SKM-1 treated with dmso at 0.1 percent for 144 hours (cell line): Measurements from ENCODE around the gene ZNF354B.
"Not testable (repeated sequence)": the region's sequence is repeated elsewhere in the genome, so short reads cannot be mapped to it uniquely, and the experiment has no call there.

Source experiments
- DNase-seq: peaks from one replicate; lab custom pipeline; 2025; ENCODE audit not compliant: unreplicated experiment; lab: John Stamatoyannopoulos, UW

The ZNF354B gene

DNA sequence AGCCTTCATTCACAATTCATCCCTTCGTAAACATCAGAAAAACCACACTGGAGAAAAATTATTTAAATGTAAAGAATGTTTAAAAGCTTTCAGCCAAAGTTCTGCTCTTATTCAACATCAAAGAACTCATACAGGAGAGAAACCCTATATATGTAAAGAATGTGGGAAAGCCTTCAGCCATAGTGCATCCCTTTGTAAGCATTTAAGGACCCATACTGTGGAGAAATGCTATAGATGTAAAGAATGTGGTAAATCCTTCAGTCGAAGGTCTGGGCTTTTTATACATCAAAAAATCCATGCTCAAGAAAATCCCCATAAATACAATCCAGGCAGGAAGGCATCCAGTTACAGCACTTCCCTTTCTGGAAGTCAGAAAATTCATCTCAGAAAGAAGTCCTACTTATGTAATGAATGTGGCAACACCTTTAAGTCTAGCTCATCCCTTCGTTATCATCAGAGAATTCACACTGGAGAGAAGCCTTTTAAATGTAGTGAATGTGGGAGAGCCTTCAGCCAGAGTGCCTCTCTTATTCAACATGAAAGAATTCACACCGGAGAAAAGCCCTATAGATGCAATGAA lies 23.5 kb downstream of the ZNF354B start:
- DNase-seq: not testable (repeated sequence)

DNA sequence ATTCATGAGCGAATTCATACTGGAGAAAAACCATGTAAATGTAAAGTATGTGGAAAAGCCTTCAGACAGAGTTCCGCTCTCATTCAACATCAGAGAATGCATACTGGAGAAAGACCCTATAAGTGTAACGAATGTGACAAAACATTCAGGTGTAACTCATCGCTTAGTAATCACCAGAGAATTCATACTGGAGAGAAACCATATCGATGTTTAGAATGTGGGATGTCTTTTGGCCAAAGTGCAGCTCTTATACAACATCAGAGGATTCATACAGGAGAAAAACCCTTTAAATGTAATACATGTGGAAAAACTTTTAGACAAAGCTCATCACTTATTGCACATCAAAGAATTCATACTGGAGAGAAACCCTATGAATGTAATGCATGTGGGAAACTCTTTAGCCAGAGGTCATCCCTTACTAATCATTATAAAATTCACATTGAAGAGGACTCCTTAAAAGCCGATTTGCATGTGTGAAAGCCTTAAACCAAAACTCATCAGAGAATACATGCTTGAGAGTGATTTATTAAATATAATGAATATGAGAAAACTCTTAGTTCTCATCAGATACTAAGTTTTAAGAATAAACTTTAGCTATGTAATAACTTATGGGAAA lies 24.2 kb downstream of the ZNF354B start:
- no peak for DNase-seq

DNA sequence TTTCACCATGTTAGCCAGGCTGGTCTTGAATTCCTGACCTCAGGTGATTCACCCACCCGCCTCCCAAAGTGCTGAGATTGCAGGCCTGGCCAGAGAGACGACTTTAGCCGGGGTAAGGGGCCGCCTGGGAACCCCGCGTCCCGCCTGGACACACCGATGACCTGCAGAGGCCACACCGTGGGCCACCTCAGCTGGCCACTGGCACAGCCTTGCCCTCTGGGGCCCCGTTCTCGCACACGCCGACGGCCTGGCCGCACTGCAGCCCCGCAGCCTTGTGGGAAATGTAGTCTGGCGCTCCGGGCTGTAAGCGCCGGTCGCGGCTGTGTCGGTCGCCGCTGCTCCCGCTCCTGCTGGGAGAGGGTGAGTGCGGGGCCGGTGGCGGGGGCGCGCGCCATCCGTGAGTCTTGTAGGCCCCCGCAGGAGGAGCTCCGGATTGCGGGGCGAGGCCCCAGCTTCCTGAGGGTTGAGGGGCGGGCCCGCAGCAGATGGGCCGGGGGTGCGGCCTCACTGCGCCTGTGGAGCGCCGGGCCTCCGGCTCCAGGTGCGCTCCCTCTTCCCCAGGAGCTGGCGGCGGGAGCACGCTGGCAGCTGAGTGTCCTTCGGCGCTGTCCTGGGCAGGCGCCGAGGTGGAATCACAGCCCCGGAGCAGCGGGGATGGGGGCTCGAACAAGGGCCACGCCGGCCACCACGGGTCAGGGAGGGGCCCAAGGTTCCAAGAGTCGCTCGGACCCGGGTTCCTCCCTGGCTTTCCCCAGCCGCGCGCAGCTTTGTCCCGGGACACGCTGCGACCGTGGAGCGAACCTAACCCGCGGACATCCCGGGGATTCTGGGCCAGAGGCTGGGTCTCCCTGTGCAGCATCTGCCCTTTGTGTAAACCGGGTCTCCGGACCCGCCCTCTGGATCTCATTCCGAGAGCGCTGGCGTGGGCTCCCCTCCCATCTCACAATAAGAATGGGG lies 36.1 kb downstream of the ZNF354B start, which contains the start of gene ZFP2:
Gene ZFP2 (plus strand): TSS at position 299 of the 957 bp plus-strand sequence. CDS start 35,401 bp downstream, outside the sequence.
- DNase-seq: peak; percentile 27

DNA sequence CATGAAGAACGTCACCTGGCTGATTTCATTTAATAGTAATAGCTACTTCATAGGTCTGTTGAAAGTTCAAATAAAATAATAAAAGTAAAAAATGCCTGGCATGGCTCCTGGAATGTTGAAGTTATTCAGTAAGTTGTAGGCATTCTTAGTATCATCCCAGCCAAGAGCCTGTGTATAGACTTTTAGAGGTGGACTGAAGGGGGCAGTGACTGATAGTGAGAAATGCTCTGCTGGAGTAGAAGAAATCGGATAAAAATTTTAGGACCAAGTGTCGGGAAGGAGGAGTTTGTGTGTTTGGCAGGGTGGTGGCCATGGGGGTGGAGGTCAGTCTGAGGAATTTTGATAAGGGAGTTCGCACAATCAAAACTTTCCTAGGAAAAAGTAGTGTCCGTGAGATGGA lies 39.5 kb downstream of the ZNF354B start:
- no peak for DNase-seq

DNA sequence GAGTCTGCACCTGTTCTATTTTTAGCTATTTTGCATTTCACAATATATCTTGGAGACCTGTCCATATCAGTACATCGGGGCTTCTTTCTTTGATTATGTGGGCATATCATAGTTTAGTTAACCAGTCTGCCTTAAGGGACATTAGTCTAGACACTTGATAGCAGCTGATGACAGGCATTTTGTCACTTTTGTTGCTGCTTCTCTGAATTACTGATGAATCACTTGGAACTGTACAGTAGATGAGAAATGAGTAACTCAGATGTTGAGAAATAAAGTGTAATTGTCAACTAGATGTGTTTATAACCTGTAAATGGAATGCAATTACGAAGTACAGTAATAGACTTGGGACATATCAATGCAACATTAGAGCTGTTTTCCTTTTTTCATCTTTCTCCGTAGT lies 43.1 kb downstream of the ZNF354B start:
- DNase-seq: no peak

DNA sequence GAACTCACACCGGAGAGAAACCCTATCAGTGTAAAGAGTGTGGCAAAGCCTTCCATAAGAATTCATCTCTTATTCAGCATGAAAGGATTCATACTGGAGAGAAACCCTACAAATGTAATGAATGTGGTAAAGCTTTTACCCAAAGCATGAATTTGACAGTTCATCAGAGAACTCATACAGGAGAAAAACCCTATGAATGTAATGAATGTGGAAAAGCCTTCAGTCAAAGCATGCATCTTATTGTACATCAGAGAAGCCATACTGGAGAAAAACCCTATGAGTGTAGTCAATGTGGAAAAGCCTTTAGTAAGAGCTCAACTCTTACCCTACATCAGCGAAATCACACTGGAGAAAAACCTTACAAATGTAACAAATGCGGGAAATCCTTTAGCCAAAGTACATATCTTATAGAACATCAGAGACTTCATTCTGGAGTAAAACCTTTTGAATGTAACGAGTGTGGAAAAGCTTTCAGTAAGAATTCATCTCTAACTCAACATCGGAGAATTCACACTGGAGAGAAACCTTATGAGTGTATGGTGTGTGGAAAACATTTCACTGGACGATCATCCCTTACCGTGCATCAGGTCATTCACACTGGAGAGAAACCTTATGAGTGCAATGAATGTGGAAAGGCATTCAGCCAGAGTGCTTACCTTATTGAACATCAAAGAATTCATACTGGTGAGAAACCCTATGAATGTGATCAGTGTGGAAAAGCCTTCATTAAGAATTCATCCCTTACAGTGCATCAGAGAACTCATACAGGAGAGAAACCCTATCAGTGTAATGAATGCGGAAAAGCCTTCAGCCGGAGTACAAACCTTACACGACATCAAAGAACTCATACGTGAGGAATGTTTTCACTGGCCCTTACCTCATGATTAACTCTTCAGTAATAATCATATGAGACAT lies 72.3 kb downstream of the ZNF354B start:
- no peak for DNase-seq
